IMR-90 (cell line): Measurements from ENCODE around the gene SF3B1. TPM values are rescaled to one million over a fixed set of nuclear protein-coding genes. Genes with fewer than 3 reads are reported as not detected.

Source experiments
- ATAC-seq: fragments of 200-7000 bp; cut with Tn5 transposase; 2 replicates; pipeline ENCODE4 v1.9.1; 2020; ENCODE audit warnings: low read depth, mild to moderate bottlenecking, moderate library complexity
- BruUV-seq: library from RNA; stranded (reverse); fragments of 400-500 nt; replicated peaks from 2 replicates; lab custom pipeline; 2021; lab: Mats Ljungman, UMichigan
- CTCF ChIA-PET: fragments of 300-600 bp; formaldehyde crosslinking; extraction: SDS; loops from one replicate; lab custom pipeline; 2021; ENCODE audit warnings: antibody characterized with exemption; lab: Yijun Ruan, JAX
- POLR2A ChIA-PET: fragments of 300-600 bp; sonication (Branson Sonifier 250); formaldehyde crosslinking; loops from one replicate; lab custom pipeline; 2022; ENCODE audit warnings: antibody characterized with exemption; ENCODE audit not compliant: unreplicated experiment; lab: Charles Lee
- DNase-seq: peaks from one replicate; pipeline ENCODE4 v3.0.0; 2013
- H2AFZ ChIP-seq: replicated peaks from 2 replicates; pipeline ENCODE3; 2013; ENCODE audit warnings: low read length, mild to moderate bottlenecking; ENCODE audit not compliant: poor library complexity
- H2AK5ac ChIP-seq: 2 replicates; pipeline ENCODE4 v1.6.1; 2013; ENCODE audit warnings: low read depth, low read length, inconsistent platforms
- H2AK9ac ChIP-seq: replicated peaks from 2 replicates; pipeline ENCODE3; 2013; ENCODE audit warnings: mild to moderate bottlenecking, low read depth, low read length, moderate library complexity; ENCODE audit not compliant: poor library complexity
- H2BK120ac ChIP-seq: 2 replicates; pipeline ENCODE4 v1.6.1; 2013; ENCODE audit warnings: low read depth, low read length, inconsistent platforms
- H2BK15ac ChIP-seq: 3 replicates; pipeline ENCODE4 v1.6.1; 2013; ENCODE audit warnings: low read depth, low read length, inconsistent platforms
- H2BK20ac ChIP-seq: 2 replicates; pipeline ENCODE4 v1.6.1; 2013; ENCODE audit warnings: low read depth, mild to moderate bottlenecking, inconsistent platforms, low read length, moderate library complexity
- H2BK5ac ChIP-seq: 2 replicates; pipeline ENCODE4 v1.6.1; 2013; ENCODE audit warnings: mild to moderate bottlenecking, low read depth, low read length, inconsistent platforms; ENCODE audit not compliant: poor library complexity, severe bottlenecking
- H3K14ac ChIP-seq: replicated peaks from 2 replicates; pipeline ENCODE4 v1.6.1; 2013; ENCODE audit warnings: low read depth, low read length, inconsistent platforms
- H3K18ac ChIP-seq: 2 replicates; pipeline ENCODE4 v1.6.1; 2013; ENCODE audit warnings: low read depth, low read length, control low read depth
- H3K23ac ChIP-seq: 2 replicates; pipeline ENCODE4 v1.6.1; 2013; ENCODE audit warnings: low read depth, low read length, inconsistent platforms
- H3K27ac ChIP-seq: 2 replicates; pipeline ENCODE4 v1.5.1; 2013; ENCODE audit warnings: mild to moderate bottlenecking, control low read depth, low read length; ENCODE audit not compliant: insufficient read depth
- H3K27me3 ChIP-seq: 2 replicates; pipeline ENCODE4 v1.6.1; 2013; ENCODE audit warnings: low read length; ENCODE audit not compliant: control insufficient read depth, insufficient read depth
- H3K36me3 ChIP-seq: 2 replicates; pipeline ENCODE4 v1.6.1; 2013; ENCODE audit warnings: low read length, mixed read lengths; ENCODE audit not compliant: control insufficient read depth, insufficient read depth
- H3K4ac ChIP-seq: 2 replicates; pipeline ENCODE4 v1.6.1; 2013; ENCODE audit warnings: low read depth, low read length, inconsistent platforms
- H3K4me1 ChIP-seq: 2 replicates; pipeline ENCODE4 v1.6.1; 2013; ENCODE audit warnings: low read length, mixed read lengths; ENCODE audit not compliant: control insufficient read depth, insufficient read depth
- H3K4me2 ChIP-seq: 2 replicates; pipeline ENCODE4 v1.6.1; 2013; ENCODE audit warnings: low read depth, mild to moderate bottlenecking, control low read depth, low read length, moderate library complexity
- H3K4me3 ChIP-seq: 2 replicates; pipeline ENCODE4 v1.5.1; 2013; ENCODE audit warnings: low read depth, mild to moderate bottlenecking, control low read depth, low read length, moderate library complexity; ENCODE audit not compliant: insufficient read depth
- H3K56ac ChIP-seq: 2 replicates; pipeline ENCODE4 v1.6.1; 2013; ENCODE audit warnings: low read length, inconsistent platforms; ENCODE audit not compliant: insufficient read depth; ENCODE audit errors: extremely low read depth
- H3K79me1 ChIP-seq, 2 experiments: 2 replicates each; pipeline ENCODE4 v1.6.1; 2013; ENCODE audit warnings: low read length in 2 of 2, inconsistent platforms in 1 of 2, low read depth in 1 of 2
- H3K9ac ChIP-seq: 2 replicates; pipeline ENCODE4 v1.6.1; 2013; ENCODE audit warnings: low read depth, low read length, control low read depth
- H3K9me1 ChIP-seq: 2 replicates; pipeline ENCODE4 v1.6.1; 2013; ENCODE audit warnings: low read length, inconsistent platforms; ENCODE audit not compliant: insufficient read depth
- H3K9me3 ChIP-seq: 2 replicates; pipeline ENCODE4 v1.6.1; 2013; ENCODE audit warnings: low read length; ENCODE audit not compliant: control insufficient read depth, insufficient read depth
- H4K20me1 ChIP-seq: 2 replicates; pipeline ENCODE4 v1.6.1; 2013; ENCODE audit warnings: low read length, inconsistent platforms; ENCODE audit not compliant: insufficient read depth
- H4K5ac ChIP-seq: 2 replicates; pipeline ENCODE4 v1.6.1; 2013; ENCODE audit warnings: mild to moderate bottlenecking, low read depth, low read length, control low read depth
- H4K8ac ChIP-seq, 2 experiments: 2 replicates each; pipeline ENCODE4 v1.6.1; 2013; ENCODE audit warnings: low read depth in 2 of 2, low read length in 2 of 2, control low read depth in 1 of 2, inconsistent platforms in 1 of 2
- H4K91ac ChIP-seq: 2 replicates; pipeline ENCODE4 v1.6.1; 2013; ENCODE audit warnings: low read depth, low read length, inconsistent platforms; ENCODE audit not compliant: insufficient read depth
- BHLHE40 ChIP-seq: fragments of 150-350 bp; IDR thresholded peaks from 2 replicates; pipeline ENCODE4 v1.6.1; 2016; ENCODE audit warnings: mild to moderate bottlenecking, low read depth, low read length
- CEBPB ChIP-seq: IDR thresholded peaks from 2 replicates; pipeline ENCODE4 v1.6.1; 2012; ENCODE audit warnings: low read depth, low read length, improper control_type of control experiment
- CHD1 ChIP-seq: IDR thresholded peaks from 2 replicates; pipeline ENCODE4 v1.6.1; 2012; ENCODE audit warnings: low read depth, low read length, improper control_type of control experiment
- CTCF ChIP-seq: conservative IDR thresholded peaks from 2 replicates; pipeline ENCODE4 v1.5.1; 2012; ENCODE audit warnings: mild to moderate bottlenecking, low read depth, low read length, improper control_type of control experiment
- FOS ChIP-seq: fragments of 150-350 bp; IDR thresholded peaks from 2 replicates; pipeline ENCODE4 v1.6.1; 2016; ENCODE audit warnings: low read depth, low read length
- MAFK ChIP-seq: IDR thresholded peaks from 2 replicates; pipeline ENCODE4 v1.6.1; 2012; ENCODE audit warnings: low read depth, low read length, improper control_type of control experiment
- MAZ ChIP-seq: IDR thresholded peaks from 2 replicates; pipeline ENCODE4 v1.6.1; 2012; ENCODE audit warnings: low read depth, mild to moderate bottlenecking, low read length, improper control_type of control experiment, moderate library complexity, borderline replicate concordance
- MXI1 ChIP-seq: IDR thresholded peaks from 2 replicates; pipeline ENCODE4 v1.6.1; 2012; ENCODE audit warnings: low read depth, mild to moderate bottlenecking, low read length, moderate library complexity, borderline replicate concordance
- NFE2L2 ChIP-seq: fragments of 150-350 bp; IDR thresholded peaks from 2 replicates; pipeline ENCODE4 v1.6.1; 2016; ENCODE audit warnings: low read depth, mild to moderate bottlenecking, low read length
- POLR2A ChIP-seq: IDR thresholded peaks from 2 replicates; pipeline ENCODE4 v1.6.1; 2012; ENCODE audit warnings: mild to moderate bottlenecking, low read depth, low read length
- RAD21 ChIP-seq: IDR thresholded peaks from 2 replicates; pipeline ENCODE4 v1.6.1; 2012; ENCODE audit warnings: low read length, improper control_type of control experiment
- RCOR1 ChIP-seq: IDR thresholded peaks from 2 replicates; pipeline ENCODE4 v1.6.1; 2012; ENCODE audit warnings: mild to moderate bottlenecking, low read length, improper control_type of control experiment; ENCODE audit not compliant: insufficient replicate concordance
- RFX5 ChIP-seq: IDR thresholded peaks from 2 replicates; pipeline ENCODE4 v1.8.0; 2012; ENCODE audit warnings: low read depth, mild to moderate bottlenecking, low read length, moderate library complexity
- SMC3 ChIP-seq: fragments of 150-350 bp; IDR thresholded peaks from 2 replicates; pipeline ENCODE4 v1.6.1; 2016; ENCODE audit warnings: low read depth, mild to moderate bottlenecking, antibody characterized with exemption, low read length, moderate library complexity
- USF2 ChIP-seq: fragments of 150-350 bp; IDR thresholded peaks from 2 replicates; pipeline ENCODE4 v1.6.1; 2017; ENCODE audit warnings: mild to moderate bottlenecking, antibody characterized with exemption, low read length, low read depth
- WGBS, 2 experiments: methylation state at CpG; one replicate each; pipeline versions ENCODE4 v1.1.5 to v1.1.7; 2013; ENCODE audit warnings: missing lambda C conversion rate in 2 of 2; ENCODE audit not compliant: insufficient read length in 1 of 2; ENCODE audit errors: extremely low coverage in 2 of 2; 5-methylcytosine and 5-hydroxymethylcytosine counted together
- dilution Hi-C: fragments of 300-500 bp; cut with HindIII; formaldehyde crosslinking; loops from one replicate; pipeline ENCODE4 v1.14.3; 2018; ENCODE audit warnings: low sequenced_read_pairs; ENCODE audit not compliant: unreplicated experiment
- in situ Hi-C: fragments of 300-500 bp; cut with MboI; formaldehyde crosslinking; loops from 3 replicates; pipeline ENCODE4 v1.14.3; 2019; ENCODE audit warnings: low sequenced_read_pairs, inconsistent platforms, mixed read lengths
- intact Hi-C: fragments of 100-400 bp; cut with micrococcal nuclease; formaldehyde crosslinking; loops from 2 replicates; pipeline ENCODE4 v1.10.0; 2022
- polyA plus RNA-seq, 3 experiments: library from polyadenylated mRNA; depleted of rRNA; stranded (reverse); fragments of >200 nt; gene quantifications; 2 replicates each; pipeline ENCODE4 v1.2.3, GENCODE V29; 2012; ENCODE audit warnings: low replicate concordance in 1 of 3
- total RNA-seq: library from RNA; depleted of rRNA; stranded (reverse); fragments of >200 nt; gene quantifications from 2 replicates; pipeline ENCODE4 v1.2.3, GENCODE V29; 2012
- TF ChIP-seq, protein P1 (sequence below): fragments of 150-350 bp; IDR thresholded peaks from 2 replicates; pipeline ENCODE4 v1.6.1; 2016; ENCODE audit warnings: low read depth, mild to moderate bottlenecking, low read length, moderate library complexity, borderline replicate concordance

Gene SF3B1
- total and polyA plus RNA-seq, 2 of the 4 experiments (the other 2 are of a cell fraction) = 326 to 942 TPM

DNA sequence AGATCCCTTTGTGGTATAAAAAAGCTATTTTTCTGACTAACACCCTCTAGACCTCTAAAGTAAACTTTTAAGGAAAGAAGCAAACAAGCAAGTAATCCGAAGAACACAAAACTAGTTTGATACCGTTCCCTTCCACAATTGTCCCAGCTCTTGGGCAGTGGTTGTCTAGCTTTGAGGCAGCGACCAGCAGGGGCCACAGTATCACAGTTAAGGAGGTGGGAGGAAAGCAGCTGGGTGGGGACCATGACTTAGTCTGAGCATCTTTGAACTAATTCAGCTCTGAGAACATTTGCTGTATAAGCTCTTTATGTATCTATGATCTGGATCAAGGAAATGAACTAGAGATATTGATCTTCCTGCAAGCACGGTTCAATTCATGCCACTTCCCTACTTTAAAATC is 51.0 kb downstream of the SF3B1 start:
- Histone ChIP-seq H3K18ac (no peak overlapping the region), H3K23ac (no peak overlapping the region), H2BK120ac (no peak overlapping the region), H2AK9ac (no peak overlapping the region), H4K20me1 (no peaks in the 10 kb centered on the region), H4K5ac (no peak overlapping the region), H3K79me1 (no peaks in the 10 kb centered on the region), H4K91ac (no peak overlapping the region), H3K14ac (no peak overlapping the region), H3K27ac (no peak overlapping the region), H3K9me1 (no peaks in the 10 kb centered on the region; the same call in 1 of the 2 replicates), H3K9me3 (no peaks in the 10 kb centered on the region), H3K36me3 (peaks cover under 1% of the 10 kb centered on the region; the same call in 1 of the 2 replicates), H3K4me1 (peaks cover 3% of the 10 kb centered on the region), H3K4me2 (no peak overlapping the region), H2AK5ac (no peak overlapping the region), H2AFZ (no peak overlapping the region), H3K4ac (no peak overlapping the region), H3K9ac (no peak overlapping the region), H3K27me3 (no peaks in the 10 kb centered on the region; the same call in 1 of the 2 replicates), H4K8ac (no peak overlapping the region), H2BK15ac (no peak overlapping the region), H2BK20ac (no peak overlapping the region), H2BK5ac (no peak overlapping the region), H3K4me3 (no peak overlapping the region), H3K56ac (no peak overlapping the region)
- TF ChIP-seq RAD21 (no peak), MAZ (no peak), BHLHE40 (no peak), CEBPB (no peak), CTCF (no peak), CHD1 (no peak), RCOR1 (no peak), MAFK (no peak), SMC3 (no peak), RFX5 (no peak), NFE2L2 (no peak), MXI1 (no peak), FOS (no peak), POLR2A (no peak), USF2 (no peak)
- TF ChIP-seq, protein P1, sequence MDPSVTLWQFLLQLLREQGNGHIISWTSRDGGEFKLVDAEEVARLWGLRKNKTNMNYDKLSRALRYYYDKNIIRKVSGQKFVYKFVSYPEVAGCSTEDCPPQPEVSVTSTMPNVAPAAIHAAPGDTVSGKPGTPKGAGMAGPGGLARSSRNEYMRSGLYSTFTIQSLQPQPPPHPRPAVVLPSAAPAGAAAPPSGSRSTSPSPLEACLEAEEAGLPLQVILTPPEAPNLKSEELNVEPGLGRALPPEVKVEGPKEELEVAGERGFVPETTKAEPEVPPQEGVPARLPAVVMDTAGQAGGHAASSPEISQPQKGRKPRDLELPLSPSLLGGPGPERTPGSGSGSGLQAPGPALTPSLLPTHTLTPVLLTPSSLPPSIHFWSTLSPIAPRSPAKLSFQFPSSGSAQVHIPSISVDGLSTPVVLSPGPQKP = no peak
- POLR2A ChIA-PET = no interaction called here
- intact Hi-C loops = no loop called here
- CTCF ChIA-PET = interaction anchor here (0.6 kb wide), 2 partner anchors 55 to 592 kb away, joined by 4 read pairs; no protein-coding TSS in a partner anchor
- in situ Hi-C loops = loop anchor here (5.0 kb wide), 2 partner anchors 192 to 272 kb away; no protein-coding TSS in a partner anchor
- DNase-seq = no peak
- dilution Hi-C loops = no loop called here
- no TSS peak for BruUV-seq
- ATAC-seq = no peak
- WGBS, 2 experiments = no CpG with 5 or more reads among the region's 4 CpGs
